Measurements from ENCODE around the gene OXCT2. TPM values are rescaled to one million over a fixed set of nuclear protein-coding genes. Genes with fewer than 3 reads are reported as not detected.

The OXCT2 gene
- total RNA-seq, 2 donors from 2014 or later, result 3.4 to 4.1 TPM

DNA sequence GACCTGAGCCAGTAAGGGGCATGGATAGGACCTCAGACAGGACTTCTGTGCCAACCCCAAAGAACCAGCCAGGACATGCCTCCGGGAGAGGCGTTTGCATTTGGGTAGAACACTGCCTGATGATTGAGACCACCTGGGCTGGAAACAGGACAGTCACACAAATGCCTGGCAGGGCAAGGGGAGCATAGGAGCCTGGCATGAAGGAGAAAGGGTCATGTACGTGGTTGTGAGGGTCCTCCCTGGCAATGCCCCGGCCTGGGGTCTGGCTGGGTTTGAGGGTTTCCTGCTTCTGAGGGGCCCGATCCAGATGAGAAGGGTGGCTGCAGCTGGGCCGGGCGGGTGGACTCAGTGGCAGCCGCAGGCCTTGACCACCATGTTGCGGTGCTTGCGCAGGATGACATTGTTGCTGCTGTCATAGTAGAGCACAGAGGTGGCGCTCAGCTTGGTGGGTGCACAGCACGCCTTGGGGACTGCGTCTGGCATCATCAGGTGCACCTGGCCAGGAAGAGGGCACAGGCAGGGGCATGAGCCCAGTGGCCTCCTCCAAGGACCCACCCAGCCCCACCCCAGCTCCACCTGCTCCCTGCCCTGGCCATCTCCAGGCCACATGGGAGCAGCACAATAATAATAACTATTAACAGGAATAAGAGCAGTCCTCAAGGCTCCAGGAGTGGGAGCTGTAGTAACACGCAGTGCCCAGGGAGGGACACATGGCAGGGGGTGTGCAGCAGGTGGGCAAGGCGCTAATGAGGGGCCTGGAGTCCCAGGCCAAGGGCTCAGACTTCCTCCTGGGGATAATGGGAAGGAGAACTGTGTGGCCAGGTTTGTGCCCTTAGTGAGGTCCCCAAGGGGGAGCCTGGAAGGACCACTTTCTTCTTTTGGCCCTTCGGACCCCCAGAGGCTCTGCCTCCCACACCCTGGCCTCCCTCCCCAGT lies 10.8 kb downstream of the OXCT2 start:
- no peak for DNase-seq (ENCODE audit: low spot score)
- ATAC-seq (ENCODE audit: insufficient number of reproducible peaks, low FRiP score, low read depth), result no peak
- TF ChIP-seq, protein P1, sequence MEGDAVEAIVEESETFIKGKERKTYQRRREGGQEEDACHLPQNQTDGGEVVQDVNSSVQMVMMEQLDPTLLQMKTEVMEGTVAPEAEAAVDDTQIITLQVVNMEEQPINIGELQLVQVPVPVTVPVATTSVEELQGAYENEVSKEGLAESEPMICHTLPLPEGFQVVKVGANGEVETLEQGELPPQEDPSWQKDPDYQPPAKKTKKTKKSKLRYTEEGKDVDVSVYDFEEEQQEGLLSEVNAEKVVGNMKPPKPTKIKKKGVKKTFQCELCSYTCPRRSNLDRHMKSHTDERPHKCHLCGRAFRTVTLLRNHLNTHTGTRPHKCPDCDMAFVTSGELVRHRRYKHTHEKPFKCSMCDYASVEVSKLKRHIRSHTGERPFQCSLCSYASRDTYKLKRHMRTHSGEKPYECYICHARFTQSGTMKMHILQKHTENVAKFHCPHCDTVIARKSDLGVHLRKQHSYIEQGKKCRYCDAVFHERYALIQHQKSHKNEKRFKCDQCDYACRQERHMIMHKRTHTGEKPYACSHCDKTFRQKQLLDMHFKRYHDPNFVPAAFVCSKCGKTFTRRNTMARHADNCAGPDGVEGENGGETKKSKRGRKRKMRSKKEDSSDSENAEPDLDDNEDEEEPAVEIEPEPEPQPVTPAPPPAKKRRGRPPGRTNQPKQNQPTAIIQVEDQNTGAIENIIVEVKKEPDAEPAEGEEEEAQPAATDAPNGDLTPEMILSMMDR (IDR thresholded peaks at IDR 0.05), result no peak
- H3K9me3 ChIP-seq, result no peaks in the 10 kb centered on the region
- H3K27me3 ChIP-seq (replicated peaks; ENCODE audit: insufficient read depth), result no peaks in the 10 kb centered on the region
- H3K4me3 ChIP-seq, result no peak overlapping the region
- H3K36me3 ChIP-seq, result peaks cover 34% of the 10 kb centered on the region
- H3K27ac ChIP-seq, result no peak overlapping the region
- peaks cover 0 to 4% of the 10 kb centered on the region in 2 donors for H3K4me1 ChIP-seq (ENCODE audit: control insufficient read depth in 1 of 2, low read depth in 2 of 2)

DNA sequence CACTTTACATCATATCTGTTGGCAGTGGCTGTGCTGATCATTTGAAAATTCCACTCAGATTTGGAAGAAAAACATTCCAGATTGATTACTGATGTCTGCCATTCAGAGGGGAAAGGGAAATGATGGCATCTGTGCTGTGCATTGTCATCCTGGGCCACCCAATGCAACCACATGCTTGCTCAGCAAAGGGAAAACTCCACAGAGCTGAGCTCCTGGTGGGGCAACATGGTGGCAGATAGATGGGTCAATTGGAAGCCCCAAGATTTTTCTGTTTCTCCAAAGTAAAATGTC lies 11.8 kb downstream of the OXCT2 start:
- Histone ChIP-seq H3K27me3 (replicated peaks; ENCODE audit: insufficient read depth) (no peaks in the 10 kb centered on the region), H3K4me1 (ENCODE audit: control insufficient read depth in 1 of 2, low read depth in 2 of 2) (peaks cover under 1 to 13% of the 10 kb centered on the region in 2 donors), H3K36me3 (peaks cover 35% of the 10 kb centered on the region), H3K4me3 (no peak overlapping the region), H3K27ac (no peak overlapping the region), H3K9me3 (no peaks in the 10 kb centered on the region)
- no peak for ATAC-seq (ENCODE audit: insufficient number of reproducible peaks, low FRiP score, low read depth)
- TF ChIP-seq, protein P1 (IDR thresholded peaks at IDR 0.05), result no peak
- DNase-seq (ENCODE audit: low spot score), result no peak

DNA sequence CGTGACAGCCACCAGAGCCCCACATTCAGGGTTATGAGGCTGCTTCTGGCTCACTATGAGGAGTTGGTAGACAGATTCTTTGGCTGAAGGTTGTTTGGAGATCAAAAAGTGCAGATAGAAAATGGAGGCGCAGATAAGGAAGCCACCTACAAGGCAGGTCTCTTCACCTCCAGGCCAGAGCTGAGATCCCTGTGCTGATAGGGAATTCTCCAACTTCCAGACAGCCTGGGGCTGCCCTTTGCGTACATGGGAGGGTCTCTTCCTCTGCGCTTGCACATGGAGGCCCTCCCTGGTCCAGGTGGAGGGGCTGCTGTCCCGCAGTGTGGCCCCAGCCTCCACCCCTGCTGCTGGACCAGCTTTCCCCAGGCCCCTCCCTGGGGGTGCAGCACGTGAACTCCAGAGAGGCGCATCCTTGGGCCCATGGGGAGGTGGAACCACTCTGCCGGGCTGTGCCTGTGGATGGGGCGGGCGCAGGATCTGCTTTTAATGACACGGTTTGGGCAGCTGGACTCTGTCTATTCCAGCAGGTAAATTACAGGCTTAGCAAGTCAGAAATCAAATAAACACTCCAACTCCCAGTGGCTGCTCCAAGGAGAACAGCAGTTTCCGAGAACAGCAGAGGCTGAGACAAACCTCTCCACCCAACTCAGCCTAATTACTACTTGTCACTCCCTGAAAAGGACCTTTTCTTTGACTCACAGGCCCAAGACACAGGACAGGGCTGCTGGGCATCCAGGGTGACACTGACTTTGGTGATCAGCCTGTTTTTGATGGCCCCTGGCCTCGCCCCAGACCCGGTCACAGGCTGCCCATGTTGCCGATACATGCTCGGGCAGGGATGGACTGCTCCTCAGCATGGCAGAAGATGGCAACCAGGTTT lies 12.4 kb downstream of the OXCT2 start:
- no peaks in the 10 kb centered on the region for H3K27me3 ChIP-seq (replicated peaks; ENCODE audit: insufficient read depth)
- peaks cover 6 to 19% of the 10 kb centered on the region in 2 donors for H3K4me1 ChIP-seq (ENCODE audit: control insufficient read depth in 1 of 2, low read depth in 2 of 2)
- no peak overlapping the region for H3K4me3 ChIP-seq
- H3K36me3 ChIP-seq, result peaks cover 35% of the 10 kb centered on the region
- H3K9me3 ChIP-seq, result no peaks in the 10 kb centered on the region
- TF ChIP-seq, protein P1 (IDR thresholded peaks at IDR 0.05), result no peak
- no peak overlapping the region for H3K27ac ChIP-seq
- DNase-seq (ENCODE audit: low spot score) (no peak), ATAC-seq (ENCODE audit: insufficient number of reproducible peaks, low FRiP score, low read depth) (no peak)

DNA sequence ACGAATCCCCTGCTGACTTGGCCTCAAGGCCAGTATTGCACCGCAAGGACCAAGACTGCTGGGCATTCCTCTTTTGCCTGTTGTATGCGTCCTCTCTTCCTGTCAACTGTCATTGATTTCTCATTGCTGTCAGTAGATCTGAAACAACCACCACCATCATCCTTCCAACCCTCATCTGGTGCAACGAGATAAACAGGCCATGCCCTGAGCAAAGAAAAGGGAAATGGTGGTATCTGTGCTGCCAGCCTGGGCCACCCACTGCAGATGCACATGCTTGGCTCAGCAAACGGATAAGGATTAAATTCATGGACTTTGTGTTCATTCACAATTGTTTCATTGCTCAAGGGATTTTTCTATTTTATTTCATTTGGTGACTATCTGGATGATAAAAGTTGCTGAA lies 13.6 kb downstream of the OXCT2 start:
- Histone ChIP-seq H3K27ac (no peak overlapping the region), H3K4me1 (ENCODE audit: control insufficient read depth in 1 of 2, low read depth in 2 of 2) (peaks cover 11 to 32% of the 10 kb centered on the region in 2 donors), H3K27me3 (replicated peaks; ENCODE audit: insufficient read depth) (no peaks in the 10 kb centered on the region), H3K4me3 (no peak overlapping the region), H3K9me3 (no peaks in the 10 kb centered on the region), H3K36me3 (peaks cover 40% of the 10 kb centered on the region)
- ATAC-seq (ENCODE audit: insufficient number of reproducible peaks, low FRiP score, low read depth), result no peak
- TF ChIP-seq, protein P1 (IDR thresholded peaks at IDR 0.05), result no peak
- DNase-seq (ENCODE audit: low spot score), result no peak

All from thoracic aorta (tissue), 2 donors.